Measurements from ENCODE around the gene AKT2.

AKT2 gene

DNA sequence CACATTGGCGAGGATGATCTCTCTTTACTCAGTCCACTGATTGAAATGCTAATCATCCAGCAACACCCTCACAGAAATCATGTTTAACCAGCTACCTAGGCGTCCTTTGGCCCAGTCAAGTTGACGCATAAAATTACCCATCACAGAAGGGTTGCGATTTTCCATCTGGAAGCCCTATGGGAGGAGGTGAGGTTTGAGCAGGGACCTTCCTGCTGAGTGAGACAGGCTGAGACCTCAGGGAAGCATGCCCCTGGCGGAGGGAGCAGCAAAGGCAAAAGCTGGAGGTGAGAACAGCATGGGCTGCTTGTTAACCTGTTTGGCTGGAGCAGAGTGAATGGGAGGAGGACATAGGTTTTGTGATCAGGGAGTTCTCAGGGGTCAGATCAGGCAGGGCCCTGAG is 74.3 kb downstream of the AKT2 start:
- no peaks in the 10 kb centered on the region for H3F3A ChIP-seq (ENCODE audit: insufficient read depth)
- H3K79me2 ChIP-seq (ENCODE audit: insufficient read depth, low read length), result no peaks in the 10 kb centered on the region
- no peak overlapping the region for H3K4me2 ChIP-seq (ENCODE audit: low read depth, low read length, poor library complexity, severe bottlenecking)
- no peaks in the 10 kb centered on the region for H3K9me3 ChIP-seq (ENCODE audit: insufficient read depth, low read length)
- TF ChIP-seq, protein P1, sequence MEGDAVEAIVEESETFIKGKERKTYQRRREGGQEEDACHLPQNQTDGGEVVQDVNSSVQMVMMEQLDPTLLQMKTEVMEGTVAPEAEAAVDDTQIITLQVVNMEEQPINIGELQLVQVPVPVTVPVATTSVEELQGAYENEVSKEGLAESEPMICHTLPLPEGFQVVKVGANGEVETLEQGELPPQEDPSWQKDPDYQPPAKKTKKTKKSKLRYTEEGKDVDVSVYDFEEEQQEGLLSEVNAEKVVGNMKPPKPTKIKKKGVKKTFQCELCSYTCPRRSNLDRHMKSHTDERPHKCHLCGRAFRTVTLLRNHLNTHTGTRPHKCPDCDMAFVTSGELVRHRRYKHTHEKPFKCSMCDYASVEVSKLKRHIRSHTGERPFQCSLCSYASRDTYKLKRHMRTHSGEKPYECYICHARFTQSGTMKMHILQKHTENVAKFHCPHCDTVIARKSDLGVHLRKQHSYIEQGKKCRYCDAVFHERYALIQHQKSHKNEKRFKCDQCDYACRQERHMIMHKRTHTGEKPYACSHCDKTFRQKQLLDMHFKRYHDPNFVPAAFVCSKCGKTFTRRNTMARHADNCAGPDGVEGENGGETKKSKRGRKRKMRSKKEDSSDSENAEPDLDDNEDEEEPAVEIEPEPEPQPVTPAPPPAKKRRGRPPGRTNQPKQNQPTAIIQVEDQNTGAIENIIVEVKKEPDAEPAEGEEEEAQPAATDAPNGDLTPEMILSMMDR (IDR thresholded peaks at IDR 0.05; ENCODE audit: insufficient read depth, low read length, poor library complexity, severe bottlenecking), result no peak
- TF ChIP-seq EZH2phosphoT487 (conservative IDR thresholded peaks at IDR 0.05; ENCODE audit: low read length), result no peak
- no peak overlapping the region for H3K27ac ChIP-seq (ENCODE audit: low read depth, low read length)
- no peaks in the 10 kb centered on the region for H4K20me1 ChIP-seq (ENCODE audit: low read depth, low read length)
- no peaks in the 10 kb centered on the region for H3K36me3 ChIP-seq (ENCODE audit: low read length)
- no peaks in the 10 kb centered on the region for H3K27me3 ChIP-seq (ENCODE audit: low read length)
- no peaks in the 10 kb centered on the region for H3K9me2 ChIP-seq (replicated peaks; ENCODE audit: insufficient read depth, low read length)
- no peak overlapping the region for H3K4me3 ChIP-seq (ENCODE audit: insufficient read depth, low read length, poor library complexity, severe bottlenecking)
- H3K9ac ChIP-seq (ENCODE audit: low read length), result no peak overlapping the region
- H2AFZ ChIP-seq (ENCODE audit: low read depth, low read length, severe bottlenecking), result no peak overlapping the region

DNA sequence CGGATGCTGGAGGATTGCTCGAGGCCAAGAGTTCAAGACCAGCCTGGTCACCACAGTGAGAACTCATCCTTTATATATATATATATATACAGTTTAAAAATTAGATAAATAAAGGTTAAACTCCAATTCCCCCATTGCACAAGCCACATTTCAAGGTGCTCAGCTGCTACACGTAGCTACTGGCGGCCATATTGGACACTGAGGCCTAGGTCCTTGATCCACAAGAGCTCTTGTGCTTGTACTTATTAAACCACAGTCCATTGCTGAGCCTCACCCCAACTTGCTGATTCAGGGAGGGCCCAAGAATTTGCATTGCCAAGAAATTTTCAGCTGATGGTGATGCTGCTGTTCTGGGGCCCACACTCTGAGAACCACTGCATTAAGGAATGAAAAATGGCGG is 76.5 kb downstream of the AKT2 start:
- Histone ChIP-seq H3K9me3 (ENCODE audit: insufficient read depth, low read length) (no peaks in the 10 kb centered on the region), H2AFZ (ENCODE audit: low read depth, low read length, severe bottlenecking) (no peak overlapping the region), H3K9me2 (replicated peaks; ENCODE audit: insufficient read depth, low read length) (no peaks in the 10 kb centered on the region), H3K9ac (ENCODE audit: low read length) (no peak overlapping the region), H3K27ac (ENCODE audit: low read depth, low read length) (no peak overlapping the region), H4K20me1 (ENCODE audit: low read depth, low read length) (no peaks in the 10 kb centered on the region), H3F3A (ENCODE audit: insufficient read depth) (no peaks in the 10 kb centered on the region), H3K4me2 (ENCODE audit: low read depth, low read length, poor library complexity, severe bottlenecking) (no peak overlapping the region), H3K79me2 (ENCODE audit: insufficient read depth, low read length) (no peaks in the 10 kb centered on the region), H3K36me3 (ENCODE audit: low read length) (no peaks in the 10 kb centered on the region), H3K27me3 (ENCODE audit: low read length) (no peaks in the 10 kb centered on the region), H3K4me3 (ENCODE audit: insufficient read depth, low read length, poor library complexity, severe bottlenecking) (no peak overlapping the region)
- TF ChIP-seq, protein P1 (IDR thresholded peaks at IDR 0.05; ENCODE audit: insufficient read depth, low read length, poor library complexity, severe bottlenecking), result no peak
- TF ChIP-seq EZH2phosphoT487 (conservative IDR thresholded peaks at IDR 0.05; ENCODE audit: low read length), result no peak

DNA sequence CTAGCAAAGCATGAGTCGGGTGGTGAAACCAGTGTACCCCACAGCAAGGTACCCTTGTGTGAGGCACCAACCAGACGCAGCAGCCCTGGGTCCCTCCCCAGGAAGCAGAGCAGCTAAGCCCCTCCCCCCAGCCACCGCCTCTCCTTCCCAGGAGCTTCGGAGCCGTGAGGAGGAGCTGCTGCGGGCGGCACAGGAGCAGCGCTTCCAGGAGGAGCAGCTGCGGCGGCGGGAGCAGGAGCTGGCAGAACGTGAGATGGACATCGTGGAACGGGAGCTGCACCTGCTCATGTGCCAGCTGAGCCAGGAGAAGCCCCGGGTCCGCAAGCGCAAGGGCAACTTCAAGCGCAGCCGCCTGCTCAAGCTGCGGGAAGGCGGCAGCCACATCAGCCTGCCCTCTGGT is 79.4 kb downstream of the AKT2 start:
- Histone ChIP-seq H3K27me3 (ENCODE audit: low read length) (no peaks in the 10 kb centered on the region), H3K4me2 (ENCODE audit: low read depth, low read length, poor library complexity, severe bottlenecking) (no peak overlapping the region), H3K27ac (ENCODE audit: low read depth, low read length) (no peak overlapping the region), H3K36me3 (ENCODE audit: low read length) (no peaks in the 10 kb centered on the region), H3K4me3 (ENCODE audit: insufficient read depth, low read length, poor library complexity, severe bottlenecking) (no peak overlapping the region), H3K79me2 (ENCODE audit: insufficient read depth, low read length) (no peaks in the 10 kb centered on the region), H3K9me2 (replicated peaks; ENCODE audit: insufficient read depth, low read length) (no peaks in the 10 kb centered on the region), H3F3A (ENCODE audit: insufficient read depth) (no peaks in the 10 kb centered on the region), H4K20me1 (ENCODE audit: low read depth, low read length) (no peaks in the 10 kb centered on the region), H3K9me3 (ENCODE audit: insufficient read depth, low read length) (no peaks in the 10 kb centered on the region), H3K9ac (ENCODE audit: low read length) (no peak overlapping the region), H2AFZ (ENCODE audit: low read depth, low read length, severe bottlenecking) (no peak overlapping the region)
- TF ChIP-seq EZH2phosphoT487 (conservative IDR thresholded peaks at IDR 0.05; ENCODE audit: low read length), result no peak
- TF ChIP-seq, protein P1 (IDR thresholded peaks at IDR 0.05; ENCODE audit: insufficient read depth, low read length, poor library complexity, severe bottlenecking), result no peak

Measured in SU-DHL-6 (cell line).